ENCODE results near the gene PSEN1. TPM values are rescaled to one million over a fixed set of nuclear protein-coding genes. Genes with fewer than 3 reads are reported as not detected.

Gene PSEN1
- total and polyA plus RNA-seq, 2 donors (not counting 3 experiments of a cell fraction or from before 2014, with no cell fraction given): 16.5 to 36.8 TPM

DNA sequence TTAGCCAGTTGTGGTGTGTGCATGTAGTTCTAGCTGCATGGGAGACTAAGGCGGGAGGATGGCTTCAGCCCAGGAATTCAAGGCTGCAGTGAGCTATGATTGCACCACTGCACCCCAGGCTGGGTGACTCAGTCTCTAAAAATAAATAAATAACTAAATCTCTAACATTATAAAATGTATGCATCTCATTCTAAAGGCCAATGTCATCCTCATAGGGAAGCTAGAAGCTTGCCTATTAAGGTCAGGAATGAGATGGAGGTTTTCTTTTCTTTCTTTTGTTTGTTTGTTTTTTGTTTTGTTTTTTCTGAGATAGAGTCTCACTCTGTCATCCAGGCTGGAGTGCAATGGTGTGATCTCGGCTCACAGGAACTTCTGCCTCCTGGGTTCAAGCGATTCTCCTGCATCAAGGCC lies 52.2 kb downstream of the PSEN1 start:
- no peak for DNase-seq (ENCODE audit: low read depth, low spot score)
- dilution Hi-C loops (cut with MboI; ENCODE audit: extremely low pct_ligation_motif_present, low sequenced_read_pairs): loop anchor here (25.0 kb wide), 1 partner anchor 274 kb away; the partner anchor contains the start of gene NUMB
- CTCF ChIA-PET: interaction anchor here (0.9 to 1.4 kb wide), 2 partner anchors 15 to 44 kb away, joined by 4 to 7 read pairs; no protein-coding TSS in a partner anchor

More for the DNA sequence above, 52.2 kb downstream of the PSEN1 start:
- TF ChIP-seq POLR2A (IDR thresholded peaks at IDR 0.05; ENCODE audit: low read depth, low read length) (no peak), JUN (IDR thresholded peaks at IDR 0.05; ENCODE audit: borderline replicate concordance, insufficient read depth, insufficient read length, low read depth) (no peak), EZH2 (IDR thresholded peaks at IDR 0.05; ENCODE audit: borderline replicate concordance, low read depth, low read length, severe bottlenecking) (no peak), POLR2AphosphoS5 (IDR thresholded peaks at IDR 0.05; ENCODE audit: insufficient read depth, low read depth, low read length) (no peak), GATA2 (IDR thresholded peaks at IDR 0.05; ENCODE audit: insufficient read depth, insufficient read length, low read depth, low read length) (no peak), MYC (IDR thresholded peaks at IDR 0.05; ENCODE audit: low read depth, low read length) (no peak), FOS (IDR thresholded peaks at IDR 0.05; ENCODE audit: borderline replicate concordance, insufficient read depth, low read length) (no peak)
- TF ChIP-seq, protein P1, sequence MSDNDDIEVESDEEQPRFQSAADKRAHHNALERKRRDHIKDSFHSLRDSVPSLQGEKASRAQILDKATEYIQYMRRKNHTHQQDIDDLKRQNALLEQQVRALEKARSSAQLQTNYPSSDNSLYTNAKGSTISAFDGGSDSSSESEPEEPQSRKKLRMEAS (IDR thresholded peaks at IDR 0.05; ENCODE audit: insufficient read depth, insufficient read length): no peak
- TF ChIP-seq, protein P2, sequence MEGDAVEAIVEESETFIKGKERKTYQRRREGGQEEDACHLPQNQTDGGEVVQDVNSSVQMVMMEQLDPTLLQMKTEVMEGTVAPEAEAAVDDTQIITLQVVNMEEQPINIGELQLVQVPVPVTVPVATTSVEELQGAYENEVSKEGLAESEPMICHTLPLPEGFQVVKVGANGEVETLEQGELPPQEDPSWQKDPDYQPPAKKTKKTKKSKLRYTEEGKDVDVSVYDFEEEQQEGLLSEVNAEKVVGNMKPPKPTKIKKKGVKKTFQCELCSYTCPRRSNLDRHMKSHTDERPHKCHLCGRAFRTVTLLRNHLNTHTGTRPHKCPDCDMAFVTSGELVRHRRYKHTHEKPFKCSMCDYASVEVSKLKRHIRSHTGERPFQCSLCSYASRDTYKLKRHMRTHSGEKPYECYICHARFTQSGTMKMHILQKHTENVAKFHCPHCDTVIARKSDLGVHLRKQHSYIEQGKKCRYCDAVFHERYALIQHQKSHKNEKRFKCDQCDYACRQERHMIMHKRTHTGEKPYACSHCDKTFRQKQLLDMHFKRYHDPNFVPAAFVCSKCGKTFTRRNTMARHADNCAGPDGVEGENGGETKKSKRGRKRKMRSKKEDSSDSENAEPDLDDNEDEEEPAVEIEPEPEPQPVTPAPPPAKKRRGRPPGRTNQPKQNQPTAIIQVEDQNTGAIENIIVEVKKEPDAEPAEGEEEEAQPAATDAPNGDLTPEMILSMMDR (IDR thresholded peaks at IDR 0.05; ENCODE audit: extremely low read depth in 1 of 2, insufficient read depth in 1 of 2, low read depth in 1 of 2, low read length in 2 of 2): no peak
- POLR2A ChIA-PET: no interaction called here
- no peak overlapping the region for H3K9ac ChIP-seq (replicated peaks; ENCODE audit: extremely low read depth, insufficient read depth, low read length)
- no peak overlapping the region for H2AFZ ChIP-seq (ENCODE audit: low read depth, low read length)
- no peak for FAIRE-seq
- no TSS peak for BruUV-seq (replicated peaks)
- no peaks in the 10 kb centered on the region for H3K9me1 ChIP-seq (replicated peaks; ENCODE audit: control insufficient read depth, extremely low read depth, insufficient read depth, low read length)
- intact Hi-C loops (cut with micrococcal nuclease): no loop called here
- no peak overlapping the region for H3K4me2 ChIP-seq (ENCODE audit: insufficient read depth, low read length)
- H3K4me3 ChIP-seq (replicated peaks in 1 of 3; ENCODE audit: insufficient read depth in 1 of 3, low read depth in 1 of 3, low read length in 3 of 3): no peak overlapping the region
- H3K27ac ChIP-seq (ENCODE audit: insufficient read depth, low read depth, low read length): no peak overlapping the region
- no peaks in the 10 kb centered on the region for H4K20me1 ChIP-seq (replicated peaks; ENCODE audit: control insufficient read depth, extremely low read depth, insufficient read depth, low read length)
- H3K4me1 ChIP-seq (ENCODE audit: control insufficient read depth, extremely low read depth, insufficient read depth, low read length): no peaks in the 10 kb centered on the region
- H3K79me2 ChIP-seq (ENCODE audit: control insufficient read depth, insufficient read depth, low read length): no peaks in the 10 kb centered on the region
- H3K36me3 ChIP-seq (ENCODE audit: control insufficient read depth in 2 of 2, extremely low read depth in 1 of 2, insufficient read depth in 2 of 2, low read length in 2 of 2): peaks cover 0 to 9% of the 10 kb centered on the region in 2 experiments
- no peaks in the 10 kb centered on the region for H3K27me3 ChIP-seq (ENCODE audit: control insufficient read depth in 2 of 2, insufficient read depth in 2 of 2, low read length in 2 of 2)
- no peaks in the 10 kb centered on the region for H3K9me3 ChIP-seq (replicated peaks; ENCODE audit: control insufficient read depth, insufficient read depth, low read length)

All from endothelial cell of umbilical vein (primary cell).